HEK293 (cell line): Measurements from ENCODE around the gene PLCG1.

Experiments used
- PBX3 ChIP-seq: sonication (generic); formaldehyde crosslinking; IDR thresholded peaks from 2 replicates; pipeline ENCODE4 v1.8.1; 2022; ENCODE audit warnings: mild to moderate bottlenecking, moderate library complexity, missing genetic modification reagents
- SETDB1 ChIP-seq: IDR thresholded peaks from one replicate; pipeline ENCODE4 v1.6.1; 2017; ENCODE audit warnings: mild to moderate bottlenecking, low read length, moderate library complexity, mixed read lengths; ENCODE audit not compliant: insufficient read length
- ZBTB1 ChIP-seq: fragments of 450-650 bp; formaldehyde crosslinking; IDR thresholded peaks from 2 replicates; pipeline ENCODE4 v1.5.1; 2016; ENCODE audit warnings: missing biosample characterization, missing genetic modification characterization
- ZNF114 ChIP-seq: fragments of 450-650 bp; formaldehyde crosslinking; IDR thresholded peaks from 2 replicates; pipeline ENCODE4 v1.5.0; 2017; ENCODE audit warnings: missing biosample characterization, missing genetic modification characterization
- ZNF138 ChIP-seq: fragments of 450-650 bp; formaldehyde crosslinking; IDR thresholded peaks from 2 replicates; pipeline ENCODE4 v1.5.1; 2016; ENCODE audit warnings: missing biosample characterization, missing genetic modification characterization, borderline replicate concordance
- ZNF157 ChIP-seq: fragments of 450-650 bp; formaldehyde crosslinking; IDR thresholded peaks from 2 replicates; pipeline ENCODE4 v1.5.1; 2016; ENCODE audit warnings: missing biosample characterization, missing genetic modification characterization
- ZNF510 ChIP-seq: fragments of 450-650 bp; formaldehyde crosslinking; IDR thresholded peaks from 2 replicates; pipeline ENCODE4 v1.5.1; 2018; ENCODE audit warnings: mild to moderate bottlenecking, missing genetic modification characterization, missing biosample characterization; ENCODE audit not compliant: insufficient replicate concordance
- ZNF549 ChIP-seq: fragments of 450-650 bp; IDR thresholded peaks from 2 replicates; pipeline ENCODE4 v1.5.1; 2018; ENCODE audit warnings: missing biosample characterization, missing genetic modification characterization, mild to moderate bottlenecking, inconsistent platforms, moderate library complexity
- ZNF585B ChIP-seq: fragments of 450-650 bp; formaldehyde crosslinking; IDR thresholded peaks from 2 replicates; pipeline ENCODE4 v1.5.1; 2016; ENCODE audit warnings: missing biosample characterization, missing genetic modification characterization
- ZXDB ChIP-seq: fragments of 450-650 bp; formaldehyde crosslinking; IDR thresholded peaks from 2 replicates; pipeline ENCODE4 v1.5.1; 2016; ENCODE audit warnings: missing biosample characterization, missing genetic modification characterization
- TF ChIP-seq, protein P1 (sequence below): fragments of 450-650 bp; formaldehyde crosslinking; IDR thresholded peaks from 2 replicates; pipeline ENCODE4 v1.5.1; 2016; ENCODE audit warnings: missing biosample characterization, missing genetic modification characterization
- TF ChIP-seq, protein P2 (sequence below): fragments of 450-650 bp; formaldehyde crosslinking; IDR thresholded peaks from 2 replicates; pipeline ENCODE4 v1.5.1; 2016; ENCODE audit warnings: missing biosample characterization, missing genetic modification characterization
- TF ChIP-seq, protein P3 (sequence below): fragments of 450-650 bp; formaldehyde crosslinking; IDR thresholded peaks from 2 replicates; pipeline ENCODE4 v1.5.1; 2016; ENCODE audit warnings: missing biosample characterization, missing genetic modification characterization

GRCh38 chr20:41095110-41095969 is 42.0 kb upstream of the PLCG1 start:
- TF ChIP-seq, protein P1, sequence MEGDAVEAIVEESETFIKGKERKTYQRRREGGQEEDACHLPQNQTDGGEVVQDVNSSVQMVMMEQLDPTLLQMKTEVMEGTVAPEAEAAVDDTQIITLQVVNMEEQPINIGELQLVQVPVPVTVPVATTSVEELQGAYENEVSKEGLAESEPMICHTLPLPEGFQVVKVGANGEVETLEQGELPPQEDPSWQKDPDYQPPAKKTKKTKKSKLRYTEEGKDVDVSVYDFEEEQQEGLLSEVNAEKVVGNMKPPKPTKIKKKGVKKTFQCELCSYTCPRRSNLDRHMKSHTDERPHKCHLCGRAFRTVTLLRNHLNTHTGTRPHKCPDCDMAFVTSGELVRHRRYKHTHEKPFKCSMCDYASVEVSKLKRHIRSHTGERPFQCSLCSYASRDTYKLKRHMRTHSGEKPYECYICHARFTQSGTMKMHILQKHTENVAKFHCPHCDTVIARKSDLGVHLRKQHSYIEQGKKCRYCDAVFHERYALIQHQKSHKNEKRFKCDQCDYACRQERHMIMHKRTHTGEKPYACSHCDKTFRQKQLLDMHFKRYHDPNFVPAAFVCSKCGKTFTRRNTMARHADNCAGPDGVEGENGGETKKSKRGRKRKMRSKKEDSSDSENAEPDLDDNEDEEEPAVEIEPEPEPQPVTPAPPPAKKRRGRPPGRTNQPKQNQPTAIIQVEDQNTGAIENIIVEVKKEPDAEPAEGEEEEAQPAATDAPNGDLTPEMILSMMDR: peak; percentile 50
- TF ChIP-seq SETDB1 (no peak), ZNF157 (tag by site-specific recombination) (no peak), ZBTB1 (tag by site-specific recombination) (no peak), ZNF114 (tag by site-specific recombination) (no peak), PBX3 (CRISPR knock-in tag) (no peak), ZNF138 (tag by site-specific recombination) (no peak), ZNF549 (no peak), ZNF585B (no peak), ZXDB (tag by site-specific recombination) (no peak), ZNF510 (tag by site-specific recombination) (no peak)
- TF ChIP-seq, protein P2, sequence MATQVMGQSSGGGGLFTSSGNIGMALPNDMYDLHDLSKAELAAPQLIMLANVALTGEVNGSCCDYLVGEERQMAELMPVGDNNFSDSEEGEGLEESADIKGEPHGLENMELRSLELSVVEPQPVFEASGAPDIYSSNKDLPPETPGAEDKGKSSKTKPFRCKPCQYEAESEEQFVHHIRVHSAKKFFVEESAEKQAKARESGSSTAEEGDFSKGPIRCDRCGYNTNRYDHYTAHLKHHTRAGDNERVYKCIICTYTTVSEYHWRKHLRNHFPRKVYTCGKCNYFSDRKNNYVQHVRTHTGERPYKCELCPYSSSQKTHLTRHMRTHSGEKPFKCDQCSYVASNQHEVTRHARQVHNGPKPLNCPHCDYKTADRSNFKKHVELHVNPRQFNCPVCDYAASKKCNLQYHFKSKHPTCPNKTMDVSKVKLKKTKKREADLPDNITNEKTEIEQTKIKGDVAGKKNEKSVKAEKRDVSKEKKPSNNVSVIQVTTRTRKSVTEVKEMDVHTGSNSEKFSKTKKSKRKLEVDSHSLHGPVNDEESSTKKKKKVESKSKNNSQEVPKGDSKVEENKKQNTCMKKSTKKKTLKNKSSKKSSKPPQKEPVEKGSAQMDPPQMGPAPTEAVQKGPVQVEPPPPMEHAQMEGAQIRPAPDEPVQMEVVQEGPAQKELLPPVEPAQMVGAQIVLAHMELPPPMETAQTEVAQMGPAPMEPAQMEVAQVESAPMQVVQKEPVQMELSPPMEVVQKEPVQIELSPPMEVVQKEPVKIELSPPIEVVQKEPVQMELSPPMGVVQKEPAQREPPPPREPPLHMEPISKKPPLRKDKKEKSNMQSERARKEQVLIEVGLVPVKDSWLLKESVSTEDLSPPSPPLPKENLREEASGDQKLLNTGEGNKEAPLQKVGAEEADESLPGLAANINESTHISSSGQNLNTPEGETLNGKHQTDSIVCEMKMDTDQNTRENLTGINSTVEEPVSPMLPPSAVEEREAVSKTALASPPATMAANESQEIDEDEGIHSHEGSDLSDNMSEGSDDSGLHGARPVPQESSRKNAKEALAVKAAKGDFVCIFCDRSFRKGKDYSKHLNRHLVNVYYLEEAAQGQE (tag by site-specific recombination): no peak
- TF ChIP-seq, protein P3, sequence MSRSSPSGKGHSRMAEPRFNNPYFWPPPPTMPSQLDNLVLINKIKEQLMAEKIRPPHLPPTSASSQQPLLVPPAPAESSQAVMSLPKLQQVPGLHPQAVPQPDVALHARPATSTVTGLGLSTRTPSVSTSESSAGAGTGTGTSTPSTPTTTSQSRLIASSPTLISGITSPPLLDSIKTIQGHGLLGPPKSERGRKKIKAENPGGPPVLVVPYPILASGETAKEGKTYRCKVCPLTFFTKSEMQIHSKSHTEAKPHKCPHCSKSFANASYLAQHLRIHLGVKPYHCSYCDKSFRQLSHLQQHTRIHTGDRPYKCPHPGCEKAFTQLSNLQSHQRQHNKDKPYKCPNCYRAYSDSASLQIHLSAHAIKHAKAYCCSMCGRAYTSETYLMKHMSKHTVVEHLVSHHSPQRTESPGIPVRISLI (tag by site-specific recombination): no peak
